ENCODE data around the gene LDHB. TPM values are rescaled to one million over a fixed set of nuclear protein-coding genes. Genes with fewer than 3 reads are reported as not detected.
"Not testable (repeated sequence)": the region's sequence is repeated elsewhere in the genome, so short reads cannot be mapped to it uniquely, and the experiment has no call there.

Gene LDHB
- total and polyA plus RNA-seq, 8 donors = 94.5 to 523 (median 326) TPM

DNA sequence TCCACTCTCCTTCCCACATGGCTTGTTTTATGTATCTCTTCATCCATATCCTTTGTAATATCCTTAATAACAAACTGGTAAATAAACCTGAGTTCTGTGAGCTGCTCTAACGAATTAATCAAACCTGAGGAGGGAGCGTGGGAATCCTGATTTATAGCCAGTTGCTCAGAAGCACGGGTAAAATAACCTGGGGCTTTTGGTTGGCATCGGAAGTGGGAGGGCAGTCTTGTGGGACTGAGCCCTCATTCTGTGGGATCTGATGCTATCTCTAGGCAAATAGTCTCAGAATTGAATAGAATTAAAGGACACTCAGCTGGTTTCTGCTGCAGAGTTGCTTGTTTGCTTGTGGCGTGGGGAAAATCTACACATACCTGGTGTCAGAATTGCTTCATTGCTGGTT is 17.5 kb upstream of the LDHB start:
- H3K36me3 ChIP-seq = no peaks in the 10 kb centered on the region
- H3K4me3 ChIP-seq = no peak overlapping the region
- H3K27me3 ChIP-seq = no peaks in the 10 kb centered on the region
- no peak for DNase-seq
- TF ChIP-seq EP300 (IDR thresholded peaks at IDR 0.05) (no peak), POLR2AphosphoS5 (IDR thresholded peaks at IDR 0.05) (no peak)
- TF ChIP-seq, protein P1, sequence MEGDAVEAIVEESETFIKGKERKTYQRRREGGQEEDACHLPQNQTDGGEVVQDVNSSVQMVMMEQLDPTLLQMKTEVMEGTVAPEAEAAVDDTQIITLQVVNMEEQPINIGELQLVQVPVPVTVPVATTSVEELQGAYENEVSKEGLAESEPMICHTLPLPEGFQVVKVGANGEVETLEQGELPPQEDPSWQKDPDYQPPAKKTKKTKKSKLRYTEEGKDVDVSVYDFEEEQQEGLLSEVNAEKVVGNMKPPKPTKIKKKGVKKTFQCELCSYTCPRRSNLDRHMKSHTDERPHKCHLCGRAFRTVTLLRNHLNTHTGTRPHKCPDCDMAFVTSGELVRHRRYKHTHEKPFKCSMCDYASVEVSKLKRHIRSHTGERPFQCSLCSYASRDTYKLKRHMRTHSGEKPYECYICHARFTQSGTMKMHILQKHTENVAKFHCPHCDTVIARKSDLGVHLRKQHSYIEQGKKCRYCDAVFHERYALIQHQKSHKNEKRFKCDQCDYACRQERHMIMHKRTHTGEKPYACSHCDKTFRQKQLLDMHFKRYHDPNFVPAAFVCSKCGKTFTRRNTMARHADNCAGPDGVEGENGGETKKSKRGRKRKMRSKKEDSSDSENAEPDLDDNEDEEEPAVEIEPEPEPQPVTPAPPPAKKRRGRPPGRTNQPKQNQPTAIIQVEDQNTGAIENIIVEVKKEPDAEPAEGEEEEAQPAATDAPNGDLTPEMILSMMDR (IDR thresholded peaks at IDR 0.05) = no peak
- H3K4me1 ChIP-seq = peaks cover 0 to 4% (median under 1%) of the 10 kb centered on the region in 4 donors
- intact Hi-C loops (cut with DNase I; ENCODE audit: low total_unique reads) = loop anchor here (5.0 kb wide), 1 partner anchor 63 kb away; no protein-coding TSS in a partner anchor
- no peaks in the 10 kb centered on the region for H3K9me3 ChIP-seq
- WGBS, 5 donors = 83 to 92% (median 87%) methylated on average over 5 of the region's 5 CpGs
- no peak overlapping the region for H3K27ac ChIP-seq

DNA sequence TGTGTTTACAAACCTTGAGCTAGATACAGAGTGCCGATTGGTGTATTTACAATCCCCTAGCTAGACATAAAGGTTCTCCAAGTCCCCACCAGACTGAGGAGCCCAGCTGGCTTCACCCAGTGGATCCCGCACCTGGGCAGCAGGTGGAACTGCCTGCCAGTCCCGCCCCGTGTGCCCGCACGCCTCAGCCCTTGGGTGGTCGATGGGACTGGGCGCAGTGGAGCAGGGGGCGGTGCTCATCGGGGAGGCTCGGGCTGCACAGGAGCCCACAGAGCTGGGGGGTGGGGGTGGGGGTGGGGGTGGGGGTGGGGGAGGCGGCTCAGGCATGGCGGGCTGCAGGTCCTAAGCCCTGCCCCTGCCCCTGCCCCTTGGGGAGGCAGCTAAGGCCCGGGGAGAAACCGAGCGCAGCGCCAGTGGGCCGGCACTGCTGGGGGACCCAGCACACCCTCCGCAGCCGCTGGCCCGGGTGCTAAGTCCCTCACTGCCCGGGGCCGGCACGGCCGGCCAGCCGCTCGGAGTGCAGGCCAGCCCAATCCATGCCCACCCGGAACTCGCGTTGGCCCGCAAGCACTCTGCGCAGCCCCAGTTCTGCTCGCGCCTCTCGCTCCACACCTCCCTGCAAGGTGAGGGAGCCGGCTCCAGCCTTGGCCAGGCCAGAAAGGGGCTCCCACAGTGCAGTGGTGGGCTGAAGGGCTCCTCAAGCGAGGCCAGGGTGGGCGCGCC is 16.3 kb upstream of the LDHB start:
- H3K4me3 ChIP-seq; H3K27ac ChIP-seq; intact Hi-C loops (cut with DNase I; ENCODE audit: low total_unique reads); DNase-seq; H3K9me3 ChIP-seq; H3K27me3 ChIP-seq; H3K36me3 ChIP-seq; H3K4me1 ChIP-seq: not testable (repeated sequence)
- WGBS, 5 donors = 94 to 99% (median 96%) methylated on average over 21 to 39 of the region's 39 CpGs

DNA sequence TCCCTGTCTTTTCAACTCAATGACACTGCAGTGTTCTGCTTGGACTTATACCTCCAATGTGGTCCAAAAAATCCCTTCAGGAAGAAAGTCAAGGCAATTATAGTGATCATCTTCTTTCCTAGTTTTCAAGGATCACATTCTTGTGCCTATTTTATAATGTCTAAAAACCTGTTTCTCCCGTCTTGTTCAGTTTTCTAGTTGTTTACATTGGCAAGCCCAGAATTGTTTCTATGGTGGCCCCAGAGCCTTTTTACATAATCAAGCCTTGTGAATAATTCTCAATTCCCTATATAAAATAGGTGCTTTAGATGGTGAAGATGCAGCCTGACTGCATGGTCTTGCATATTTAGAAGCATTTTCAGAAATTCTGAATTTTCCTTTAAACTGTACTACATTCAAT is 14.5 kb upstream of the LDHB start:
- Histone ChIP-seq H3K4me3 (no peak overlapping the region), H3K27me3 (no peaks in the 10 kb centered on the region), H3K27ac (no peak overlapping the region), H3K9me3 (no peaks in the 10 kb centered on the region), H3K36me3 (no peaks in the 10 kb centered on the region), H3K4me1 (no peaks in the 10 kb centered on the region)
- TF ChIP-seq, protein P1 (IDR thresholded peaks at IDR 0.05) = no peak
- no peak for TF ChIP-seq POLR2A (IDR thresholded peaks at IDR 0.05)
- TF ChIP-seq EP300 (IDR thresholded peaks at IDR 0.05) = no peak
- no peak for TF ChIP-seq POLR2AphosphoS5 (IDR thresholded peaks at IDR 0.05)
- 23 to 58% (median 31%) methylated on average over 1 of the region's 1 CpG for WGBS, 5 donors
- intact Hi-C loops (cut with DNase I; ENCODE audit: low total_unique reads) = no loop called here
- DNase-seq = no peak

DNA sequence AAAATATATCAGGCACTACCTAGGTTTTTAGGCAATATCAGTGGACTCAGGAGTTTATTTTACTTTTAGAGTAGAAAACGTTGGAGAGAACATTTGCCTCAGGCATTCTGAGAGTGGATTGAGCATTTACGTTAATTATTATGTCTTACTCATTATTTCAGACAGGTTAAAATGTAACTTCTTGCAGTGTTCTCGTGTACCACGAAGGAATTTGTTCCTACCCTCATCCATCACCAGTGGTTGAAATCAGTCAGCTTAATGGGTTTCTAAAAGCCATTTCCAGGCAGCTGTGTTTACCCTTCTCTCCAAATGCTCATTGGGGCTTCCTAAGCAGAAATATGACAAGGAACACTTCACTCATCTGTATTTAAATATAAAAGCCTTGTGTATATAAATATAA is 9.1 kb upstream of the LDHB start:
- WGBS, 5 donors = 30 to 39% (median 30%) methylated on average over 4 of the region's 4 CpGs
- intact Hi-C loops (cut with DNase I; ENCODE audit: low total_unique reads) = no loop called here

DNA sequence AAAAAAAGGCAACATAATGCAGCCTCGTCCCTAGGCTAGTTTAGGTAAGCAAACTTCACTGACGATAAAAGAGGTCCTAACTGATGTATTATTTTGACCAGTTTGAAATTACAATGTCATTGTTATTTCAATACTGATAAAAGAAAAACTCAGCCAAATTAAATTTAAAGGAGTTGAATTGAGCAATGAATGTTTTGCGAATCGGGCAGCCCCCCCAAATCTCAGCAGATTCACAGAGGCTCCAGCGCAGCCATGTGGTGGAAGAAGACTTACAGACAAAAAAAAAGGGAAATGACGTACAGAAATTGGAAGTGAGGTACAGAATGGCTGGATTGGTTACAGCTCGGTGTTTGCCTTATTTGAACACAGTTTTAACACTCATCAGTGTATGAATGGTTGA is 8.2 kb upstream of the LDHB start:
- TF ChIP-seq, protein P1 (IDR thresholded peaks at IDR 0.05) = no peak
- no peak for TF ChIP-seq EP300 (IDR thresholded peaks at IDR 0.05)
- TF ChIP-seq POLR2A (IDR thresholded peaks at IDR 0.05) = no peak
- no peak for TF ChIP-seq POLR2AphosphoS5 (IDR thresholded peaks at IDR 0.05)
- H3K27me3 ChIP-seq = no peaks in the 10 kb centered on the region
- no peak overlapping the region for H3K4me3 ChIP-seq
- H3K27ac ChIP-seq = no peak overlapping the region
- no peaks in the 10 kb centered on the region for H3K9me3 ChIP-seq
- no peak for DNase-seq
- 76 to 83% (median 78%) methylated on average over 7 of the region's 7 CpGs for WGBS, 5 donors
- intact Hi-C loops (cut with DNase I; ENCODE audit: low total_unique reads) = no loop called here
- no peaks in the 10 kb centered on the region for H3K36me3 ChIP-seq
- H3K4me1 ChIP-seq = no peaks in the 10 kb centered on the region

More for the DNA sequence above, 9.1 kb upstream of the LDHB start:
- Histone ChIP-seq H3K27me3 (no peaks in the 10 kb centered on the region), H3K36me3 (no peaks in the 10 kb centered on the region), H3K4me3 (no peak overlapping the region), H3K27ac (no peak overlapping the region), H3K4me1 (no peaks in the 10 kb centered on the region), H3K9me3 (no peaks in the 10 kb centered on the region)
- no peak for TF ChIP-seq POLR2A (IDR thresholded peaks at IDR 0.05)
- DNase-seq = peak in 1 of 2 donors; percentile 64
